ENCODE measurements around the gene PAX9.

The PAX9 gene

DNA sequence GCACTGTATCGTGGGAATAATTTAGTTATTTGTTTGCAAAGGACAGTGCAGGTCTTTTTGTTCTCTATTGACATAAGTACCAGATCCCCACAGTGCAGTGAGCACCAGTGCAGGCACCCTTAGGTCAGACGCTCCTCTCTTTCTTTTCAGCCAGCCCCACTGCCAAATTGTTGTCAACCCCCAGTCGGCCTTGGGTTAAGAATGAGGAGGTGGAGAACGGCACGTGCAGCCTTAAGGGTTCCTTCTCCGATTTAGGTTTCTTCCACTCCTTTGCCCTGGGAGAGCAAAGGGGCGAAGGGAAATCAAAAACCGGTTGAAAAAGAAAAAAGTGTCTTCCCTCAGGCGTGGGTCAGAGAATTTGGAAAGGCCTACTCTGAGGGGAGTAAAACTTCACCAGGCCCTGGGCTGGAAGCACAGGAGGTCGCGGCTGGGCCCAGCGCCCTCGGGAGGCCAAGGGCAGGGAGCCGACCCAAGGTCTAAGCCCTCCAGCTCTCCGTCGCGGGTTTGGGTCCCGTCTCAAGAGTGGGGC lies 4.3 kb downstream of the PAX9 start:
- Histone ChIP-seq H3K4me2 (ENCODE audit: low read length) (no peak overlapping the region), H3K27me3 (ENCODE audit: control insufficient read depth, low read length) (no peaks in the 10 kb centered on the region), H3K79me2 (ENCODE audit: control insufficient read depth, low read length) (no peaks in the 10 kb centered on the region), H3K4me1 (ENCODE audit: control insufficient read depth, low read length) (no peaks in the 10 kb centered on the region), H3K4me3 (ENCODE audit: low read length) (no peak overlapping the region), H4K20me1 (ENCODE audit: control insufficient read depth, insufficient read depth, low read depth, low read length) (no peaks in the 10 kb centered on the region), H3K9me2 (replicated peaks; ENCODE audit: control insufficient read depth, low read length) (no peaks in the 10 kb centered on the region), H3F3A (ENCODE audit: control insufficient read depth, insufficient read depth) (no peaks in the 10 kb centered on the region), H3K36me3 (ENCODE audit: control insufficient read depth, low read length) (no peaks in the 10 kb centered on the region), H3K27ac (ENCODE audit: low read depth, low read length) (no peak overlapping the region), H3K9me3 (ENCODE audit: control insufficient read depth, insufficient read depth, low read length) (peaks cover 10% of the 10 kb centered on the region; the same call in 1 of the 2 replicates)
- TF ChIP-seq EZH2phosphoT487 (IDR thresholded peaks at IDR 0.05; ENCODE audit: borderline replicate concordance, low read length) (no peak), CTCF (IDR thresholded peaks at IDR 0.05; ENCODE audit: low read depth, low read length, poor library complexity, severe bottlenecking) (no peak)

DNA sequence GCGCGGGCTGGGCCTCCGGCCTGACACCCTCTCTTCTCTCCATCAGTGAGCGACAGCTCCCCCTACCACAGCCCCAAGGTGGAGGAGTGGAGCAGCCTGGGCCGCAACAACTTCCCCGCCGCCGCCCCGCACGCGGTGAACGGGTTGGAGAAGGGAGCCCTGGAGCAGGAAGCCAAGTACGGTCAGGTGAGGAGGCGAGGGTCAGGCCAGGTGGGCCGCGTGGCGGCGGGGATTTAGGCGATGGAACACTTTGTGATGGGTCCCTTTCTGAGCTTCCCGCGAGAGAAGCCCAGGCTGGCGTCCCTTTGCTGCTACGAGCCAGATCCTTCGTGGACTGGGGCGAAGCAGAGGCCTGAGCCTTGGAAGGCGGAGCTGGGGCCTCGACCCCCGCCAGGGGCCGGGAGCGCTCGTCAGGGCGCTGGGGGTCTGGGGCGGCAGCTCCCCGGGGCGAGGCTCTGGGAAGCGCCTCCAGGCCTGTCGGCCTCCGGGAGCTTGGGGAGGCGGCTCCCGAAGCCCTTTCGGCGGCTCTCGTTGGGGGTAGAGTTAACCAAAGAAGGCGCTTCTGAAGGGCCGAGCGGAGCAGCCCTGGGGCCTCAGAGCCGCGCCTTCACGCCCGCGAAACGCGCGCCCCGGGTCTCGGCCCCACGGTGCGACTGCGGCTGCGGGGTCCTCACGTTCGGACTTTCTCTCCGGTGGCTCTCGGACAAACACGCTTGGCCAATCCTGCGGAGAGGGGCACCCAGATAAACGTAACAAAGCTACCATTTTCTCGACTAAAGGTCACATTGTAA lies 5.0 kb downstream of the PAX9 start:
- H3K79me2 ChIP-seq (ENCODE audit: control insufficient read depth, low read length), result no peaks in the 10 kb centered on the region
- H4K20me1 ChIP-seq (ENCODE audit: control insufficient read depth, insufficient read depth, low read depth, low read length), result no peaks in the 10 kb centered on the region
- no peak for TF ChIP-seq EZH2phosphoT487 (IDR thresholded peaks at IDR 0.05; ENCODE audit: borderline replicate concordance, low read length)
- no peak for TF ChIP-seq CTCF (IDR thresholded peaks at IDR 0.05; ENCODE audit: low read depth, low read length, poor library complexity, severe bottlenecking)
- no peak overlapping the region for H3K4me3 ChIP-seq (ENCODE audit: low read length)
- no peak overlapping the region for H3K27ac ChIP-seq (ENCODE audit: low read depth, low read length)
- no peaks in the 10 kb centered on the region for H3K9me2 ChIP-seq (replicated peaks; ENCODE audit: control insufficient read depth, low read length)
- no peak overlapping the region for H3K4me2 ChIP-seq (ENCODE audit: low read length)
- H3F3A ChIP-seq (ENCODE audit: control insufficient read depth, insufficient read depth), result no peaks in the 10 kb centered on the region
- H3K4me1 ChIP-seq (ENCODE audit: control insufficient read depth, low read length), result no peaks in the 10 kb centered on the region
- no peaks in the 10 kb centered on the region for H3K27me3 ChIP-seq (ENCODE audit: control insufficient read depth, low read length)
- peaks cover 10% of the 10 kb centered on the region; the same call in 1 of the 2 replicates for H3K9me3 ChIP-seq (ENCODE audit: control insufficient read depth, insufficient read depth, low read length)
- no peaks in the 10 kb centered on the region for H3K36me3 ChIP-seq (ENCODE audit: control insufficient read depth, low read length)

DNA sequence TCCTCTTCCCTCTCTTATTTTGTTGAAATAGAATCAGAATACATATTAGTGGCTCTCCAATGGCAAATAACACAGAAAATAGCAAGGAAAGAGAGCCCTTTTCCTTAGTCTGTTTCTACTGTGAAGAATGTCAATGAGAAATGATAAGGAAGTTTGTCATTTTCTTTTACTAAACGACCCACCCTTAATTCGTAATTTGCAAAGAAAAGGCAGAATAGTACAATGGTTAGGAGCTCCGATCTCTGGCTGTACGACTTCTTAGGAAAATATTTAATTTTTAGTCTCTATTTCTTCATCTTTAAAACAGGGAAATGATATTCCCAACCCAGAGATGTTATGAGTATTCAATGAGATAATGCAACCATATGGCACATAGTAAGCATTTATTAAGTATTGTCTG lies 6.0 kb downstream of the PAX9 start:
- Histone ChIP-seq H3K79me2 (ENCODE audit: control insufficient read depth, low read length) (no peaks in the 10 kb centered on the region), H3K4me2 (ENCODE audit: low read length) (no peak overlapping the region), H3K9me3 (ENCODE audit: control insufficient read depth, insufficient read depth, low read length) (peaks cover 10% of the 10 kb centered on the region; the same call in 1 of the 2 replicates), H3K4me3 (ENCODE audit: low read length) (no peak overlapping the region), H4K20me1 (ENCODE audit: control insufficient read depth, insufficient read depth, low read depth, low read length) (no peaks in the 10 kb centered on the region), H3K27me3 (ENCODE audit: control insufficient read depth, low read length) (no peaks in the 10 kb centered on the region), H3K4me1 (ENCODE audit: control insufficient read depth, low read length) (no peaks in the 10 kb centered on the region), H3K36me3 (ENCODE audit: control insufficient read depth, low read length) (no peaks in the 10 kb centered on the region), H3K9me2 (replicated peaks; ENCODE audit: control insufficient read depth, low read length) (no peaks in the 10 kb centered on the region), H3F3A (ENCODE audit: control insufficient read depth, insufficient read depth) (no peaks in the 10 kb centered on the region), H3K27ac (ENCODE audit: low read depth, low read length) (no peak overlapping the region)
- TF ChIP-seq EZH2phosphoT487 (IDR thresholded peaks at IDR 0.05; ENCODE audit: borderline replicate concordance, low read length), result no peak
- TF ChIP-seq CTCF (IDR thresholded peaks at IDR 0.05; ENCODE audit: low read depth, low read length, poor library complexity, severe bottlenecking), result no peak

Data from DOHH2 (cell line).